Lung (tissue), 12 donors: ENCODE data around the gene HSPB7. TPM values are rescaled to one million over a fixed set of nuclear protein-coding genes. Genes with fewer than 3 reads are reported as not detected.

ENCODE experiments used
- ATAC-seq: fragments of 200-7000 bp; cut with Tn5 transposase; one replicate; pipeline ENCODE4 v1.9.1; 2020; ENCODE audit warnings: moderate number of reproducible peaks; ENCODE audit not compliant: insufficient read depth, low FRiP score
- DNase-seq, 3 donors: peaks; one replicate each; pipeline ENCODE4 v3.0.0-alpha.2; 2013 to 2017
- H3K27ac ChIP-seq, 2 donors: one replicate each; pipeline ENCODE4 v1.5.1; 2013; ENCODE audit warnings: mild to moderate bottlenecking in 2 of 2, moderate library complexity in 2 of 2, control low read depth in 1 of 2, inconsistent platforms in 1 of 2, low read depth in 1 of 2, low read length in 1 of 2
- H3K27me3 ChIP-seq, 3 donors: one replicate each; pipeline ENCODE4 v1.5.1; 2013; ENCODE audit warnings: low read length in 2 of 3; ENCODE audit not compliant: control insufficient read depth in 3 of 3, insufficient read depth in 3 of 3
- H3K36me3 ChIP-seq, 4 donors: one replicate each; pipeline ENCODE4 v1.5.1; 2013; ENCODE audit warnings: low read length in 4 of 4, mild to moderate bottlenecking in 1 of 4, moderate library complexity in 1 of 4; ENCODE audit not compliant: control insufficient read depth in 4 of 4, insufficient read depth in 4 of 4
- H3K4me1 ChIP-seq, 5 donors: one replicate each; pipeline ENCODE4 v1.5.1; 2013; ENCODE audit warnings: low read length in 5 of 5, mild to moderate bottlenecking in 2 of 5, moderate library complexity in 1 of 5; ENCODE audit not compliant: control insufficient read depth in 5 of 5, insufficient read depth in 5 of 5
- H3K4me3 ChIP-seq: one replicate; pipeline ENCODE4 v1.5.1; 2013; ENCODE audit warnings: mild to moderate bottlenecking, control low read depth, moderate library complexity
- H3K9ac ChIP-seq, 2 donors: one replicate each; pipeline ENCODE4 v1.5.1; 2013; ENCODE audit warnings: low read length in 2 of 2, control low read depth in 1 of 2; ENCODE audit not compliant: insufficient read depth in 1 of 2
- H3K9me3 ChIP-seq, 4 donors: one replicate each; pipeline ENCODE4 v1.5.1; 2013; ENCODE audit warnings: low read length in 3 of 4, mild to moderate bottlenecking in 1 of 4, moderate library complexity in 1 of 4; ENCODE audit not compliant: control insufficient read depth in 4 of 4, insufficient read depth in 3 of 4
- WGBS, 2 donors: extraction: QIAGEN DNeasy Blood & Tissue Kit; methylation state at CpG; one replicate each; pipeline ENCODE4 v1.1.7; 2013; 5-methylcytosine and 5-hydroxymethylcytosine counted together
- polyA plus RNA-seq, 2 donors: library from polyadenylated mRNA; stranded (reverse); fragments of 200-250 nt; gene quantifications; one replicate each; pipeline ENCODE4 v1.2.1, GENCODE V29; 2013
- total RNA-seq, 2 donors: library from RNA; depleted of rRNA in 1 of 2; stranded (reverse); fragments of >200 nt in 1 of 2; gene quantifications; one replicate each; pipeline ENCODE4 v1.2.1, GENCODE V29; 2014 to 2021
- TF ChIP-seq, protein P1 (sequence below): IDR thresholded peaks from 2 replicates; pipeline ENCODE4 v1.5.1; 2012; ENCODE audit warnings: mild to moderate bottlenecking; ENCODE audit errors: control extremely low read depth, extremely low read depth
- donor health status: control.
- donor health status: control.
- donor health status: Bipolar disorder and iron deficiency.
- donor health status: healthy.
- donor health status: DM: yes; HTN: yes; CAD: no.

HSPB7 gene
- total and polyA plus RNA-seq, 4 donors = 2.4 to 34.2 (median 11.4) TPM

DNA sequence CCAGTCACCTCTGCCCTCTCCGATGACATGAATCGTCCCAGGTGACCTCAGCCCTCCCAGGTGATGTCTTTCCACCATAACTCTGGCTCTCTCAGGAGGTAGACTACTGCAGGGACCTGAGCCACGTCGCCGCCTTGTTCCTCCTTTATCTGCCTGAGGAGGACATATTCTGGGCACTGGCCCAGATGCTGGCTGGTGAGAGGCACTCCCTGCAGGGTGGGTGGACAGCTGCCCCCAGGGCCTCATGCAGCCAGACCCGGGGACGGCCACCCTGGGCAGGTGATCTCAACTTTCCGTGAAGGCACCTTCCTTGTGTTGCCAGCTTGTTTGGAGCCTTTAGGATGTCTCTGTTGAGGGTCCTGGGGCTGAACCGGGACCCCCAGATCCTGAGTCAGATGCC, 28.1 kb downstream of the HSPB7 start:
- ATAC-seq (no peak), DNase-seq (no peak)
- no peak overlapping the region for H3K27ac ChIP-seq
- H3K4me1 ChIP-seq = no peaks in the 10 kb centered on the region
- H3K9me3 ChIP-seq = no peaks in the 10 kb centered on the region
- H3K9ac ChIP-seq = no peak overlapping the region
- TF ChIP-seq, protein P1, sequence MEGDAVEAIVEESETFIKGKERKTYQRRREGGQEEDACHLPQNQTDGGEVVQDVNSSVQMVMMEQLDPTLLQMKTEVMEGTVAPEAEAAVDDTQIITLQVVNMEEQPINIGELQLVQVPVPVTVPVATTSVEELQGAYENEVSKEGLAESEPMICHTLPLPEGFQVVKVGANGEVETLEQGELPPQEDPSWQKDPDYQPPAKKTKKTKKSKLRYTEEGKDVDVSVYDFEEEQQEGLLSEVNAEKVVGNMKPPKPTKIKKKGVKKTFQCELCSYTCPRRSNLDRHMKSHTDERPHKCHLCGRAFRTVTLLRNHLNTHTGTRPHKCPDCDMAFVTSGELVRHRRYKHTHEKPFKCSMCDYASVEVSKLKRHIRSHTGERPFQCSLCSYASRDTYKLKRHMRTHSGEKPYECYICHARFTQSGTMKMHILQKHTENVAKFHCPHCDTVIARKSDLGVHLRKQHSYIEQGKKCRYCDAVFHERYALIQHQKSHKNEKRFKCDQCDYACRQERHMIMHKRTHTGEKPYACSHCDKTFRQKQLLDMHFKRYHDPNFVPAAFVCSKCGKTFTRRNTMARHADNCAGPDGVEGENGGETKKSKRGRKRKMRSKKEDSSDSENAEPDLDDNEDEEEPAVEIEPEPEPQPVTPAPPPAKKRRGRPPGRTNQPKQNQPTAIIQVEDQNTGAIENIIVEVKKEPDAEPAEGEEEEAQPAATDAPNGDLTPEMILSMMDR = no peak
- WGBS, 2 donors = 77 to 86% methylated on average over 9 of the region's 9 CpGs
- no peaks in the 10 kb centered on the region for H3K27me3 ChIP-seq
- no peaks in the 10 kb centered on the region for H3K36me3 ChIP-seq
- H3K4me3 ChIP-seq = no peak overlapping the region

DNA sequence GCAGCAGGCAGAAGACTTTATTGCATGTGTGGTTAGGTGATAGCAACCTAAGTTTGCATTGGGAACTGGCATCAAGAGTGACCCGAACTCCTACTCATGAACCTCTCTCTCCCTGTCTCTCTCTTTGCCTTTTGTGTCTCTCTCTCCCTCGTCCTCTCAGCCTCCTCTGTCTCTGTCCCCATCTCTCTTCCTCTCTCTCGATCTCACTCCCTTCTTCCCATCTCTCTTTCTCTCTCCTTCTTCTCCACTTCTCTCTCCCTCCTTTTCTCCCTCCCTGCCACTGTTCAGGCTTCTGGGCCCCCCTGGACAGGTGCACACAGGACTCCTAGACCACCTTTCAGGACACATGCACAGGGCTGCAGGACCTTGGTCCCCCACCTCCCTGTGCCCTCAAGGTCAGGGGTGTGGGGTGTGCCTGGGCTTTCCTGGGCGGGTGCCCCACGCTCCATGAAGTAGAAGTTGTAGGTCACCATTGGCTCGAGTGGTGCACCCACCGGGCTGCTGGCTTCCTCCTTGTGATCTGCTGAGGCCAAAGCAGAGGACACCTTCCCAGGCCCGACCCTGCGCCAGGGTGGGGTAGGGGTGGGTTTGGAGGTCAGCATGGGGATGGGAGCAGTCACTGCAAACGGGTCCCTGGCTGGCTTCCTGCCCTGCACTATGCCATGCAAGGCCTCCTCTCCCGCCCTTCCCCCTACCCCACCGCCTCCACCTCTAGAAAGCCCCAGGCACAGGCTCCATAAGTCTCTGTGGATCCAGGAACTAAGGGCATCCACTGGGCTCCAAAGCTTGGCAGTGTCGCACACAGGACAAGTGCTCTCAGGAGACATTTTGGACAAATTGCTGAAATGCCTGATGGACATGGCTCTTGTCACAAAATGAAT, 28.7 kb downstream of the HSPB7 start:
- DNase-seq (no peak), ATAC-seq (no peak)
- TF ChIP-seq, protein P1 = no peak
- Histone ChIP-seq H3K4me3 (no peak overlapping the region), H3K9ac (no peak overlapping the region), H3K9me3 (no peaks in the 10 kb centered on the region), H3K4me1 (no peaks in the 10 kb centered on the region), H3K27me3 (no peaks in the 10 kb centered on the region), H3K36me3 (no peaks in the 10 kb centered on the region), H3K27ac (no peak overlapping the region)
- 83 to 85% methylated on average over 13 of the region's 13 CpGs for WGBS, 2 donors

GRCh38 chr1:15985611-15986297, 32.1 kb downstream of the HSPB7 start:
- no peak for DNase-seq
- Histone ChIP-seq H3K36me3 (no peaks in the 10 kb centered on the region), H3K9ac (no peak overlapping the region), H3K27ac (no peak overlapping the region), H3K4me3 (no peak overlapping the region), H3K4me1 (no peaks in the 10 kb centered on the region), H3K9me3 (no peaks in the 10 kb centered on the region), H3K27me3 (no peaks in the 10 kb centered on the region)
- ATAC-seq = no peak
- 51 to 54% methylated on average over 5 of the region's 5 CpGs for WGBS, 2 donors
- TF ChIP-seq, protein P1 = no peak
